AG04449 (cell line): ENCODE measurements around the gene CAPN5.

Experiments used
- CTCF ChIA-PET: fragments of 350-600 bp; formaldehyde crosslinking; extraction: SDS; loops from one replicate; lab custom pipeline; 2021; ENCODE audit warnings: antibody characterized with exemption; lab: Yijun Ruan, JAX
- POLR2A ChIA-PET: fragments of 400-600, 350-600 bp; formaldehyde crosslinking; extraction: SDS; loops from one replicate; lab custom pipeline; 2020; ENCODE audit warnings: antibody characterized with exemption, inconsistent platforms; lab: Yijun Ruan, JAX
- DNase-seq: peaks from one replicate; pipeline ENCODE4 v3.0.0-alpha.2; 2010; ENCODE audit warnings: low read depth, low spot score
- H3K4me3 ChIP-seq: 2 replicates; pipeline ENCODE4 v1.5.1; 2011; ENCODE audit warnings: low read depth, mild to moderate bottlenecking, control low read depth, low read length
- TF ChIP-seq, protein P1 (sequence below): IDR thresholded peaks from one replicate; pipeline ENCODE4 v1.5.1; 2011; ENCODE audit warnings: mild to moderate bottlenecking, moderate library complexity, low read length, control low read depth, inconsistent platforms; ENCODE audit not compliant: insufficient read depth; ENCODE audit errors: missing control alignments

Gene CAPN5

GRCh38 chr11:77084581-77085191 lies 17.9 kb downstream of the CAPN5 start:
- DNase-seq, result no peak
- H3K4me3 ChIP-seq, result no peak overlapping the region
- TF ChIP-seq, protein P1, sequence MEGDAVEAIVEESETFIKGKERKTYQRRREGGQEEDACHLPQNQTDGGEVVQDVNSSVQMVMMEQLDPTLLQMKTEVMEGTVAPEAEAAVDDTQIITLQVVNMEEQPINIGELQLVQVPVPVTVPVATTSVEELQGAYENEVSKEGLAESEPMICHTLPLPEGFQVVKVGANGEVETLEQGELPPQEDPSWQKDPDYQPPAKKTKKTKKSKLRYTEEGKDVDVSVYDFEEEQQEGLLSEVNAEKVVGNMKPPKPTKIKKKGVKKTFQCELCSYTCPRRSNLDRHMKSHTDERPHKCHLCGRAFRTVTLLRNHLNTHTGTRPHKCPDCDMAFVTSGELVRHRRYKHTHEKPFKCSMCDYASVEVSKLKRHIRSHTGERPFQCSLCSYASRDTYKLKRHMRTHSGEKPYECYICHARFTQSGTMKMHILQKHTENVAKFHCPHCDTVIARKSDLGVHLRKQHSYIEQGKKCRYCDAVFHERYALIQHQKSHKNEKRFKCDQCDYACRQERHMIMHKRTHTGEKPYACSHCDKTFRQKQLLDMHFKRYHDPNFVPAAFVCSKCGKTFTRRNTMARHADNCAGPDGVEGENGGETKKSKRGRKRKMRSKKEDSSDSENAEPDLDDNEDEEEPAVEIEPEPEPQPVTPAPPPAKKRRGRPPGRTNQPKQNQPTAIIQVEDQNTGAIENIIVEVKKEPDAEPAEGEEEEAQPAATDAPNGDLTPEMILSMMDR, result no peak
- CTCF ChIA-PET, result interaction anchor here (0.5 to 1.6 kb wide), 2 partner anchors 20 to 38 kb away, joined by 3 to 4 read pairs; no protein-coding TSS in a partner anchor
- POLR2A ChIA-PET, result no interaction called here

- TF ChIP-seq, protein P1, result no peak
- ChIA-PET POLR2A (no interaction called here), CTCF (interaction anchor here (1.6 to 11.9 kb wide), 3 partner anchors 19 to 34 kb away, joined by 4 to 320 read pairs (median 273); partner anchors contain the start of gene OMP)
- DNase-seq, result no peak
- H3K4me3 ChIP-seq, result no peak overlapping the region
Observed at GRCh38 chr11:77085652-77086051, 18.9 kb downstream of the CAPN5 start.

DNA sequence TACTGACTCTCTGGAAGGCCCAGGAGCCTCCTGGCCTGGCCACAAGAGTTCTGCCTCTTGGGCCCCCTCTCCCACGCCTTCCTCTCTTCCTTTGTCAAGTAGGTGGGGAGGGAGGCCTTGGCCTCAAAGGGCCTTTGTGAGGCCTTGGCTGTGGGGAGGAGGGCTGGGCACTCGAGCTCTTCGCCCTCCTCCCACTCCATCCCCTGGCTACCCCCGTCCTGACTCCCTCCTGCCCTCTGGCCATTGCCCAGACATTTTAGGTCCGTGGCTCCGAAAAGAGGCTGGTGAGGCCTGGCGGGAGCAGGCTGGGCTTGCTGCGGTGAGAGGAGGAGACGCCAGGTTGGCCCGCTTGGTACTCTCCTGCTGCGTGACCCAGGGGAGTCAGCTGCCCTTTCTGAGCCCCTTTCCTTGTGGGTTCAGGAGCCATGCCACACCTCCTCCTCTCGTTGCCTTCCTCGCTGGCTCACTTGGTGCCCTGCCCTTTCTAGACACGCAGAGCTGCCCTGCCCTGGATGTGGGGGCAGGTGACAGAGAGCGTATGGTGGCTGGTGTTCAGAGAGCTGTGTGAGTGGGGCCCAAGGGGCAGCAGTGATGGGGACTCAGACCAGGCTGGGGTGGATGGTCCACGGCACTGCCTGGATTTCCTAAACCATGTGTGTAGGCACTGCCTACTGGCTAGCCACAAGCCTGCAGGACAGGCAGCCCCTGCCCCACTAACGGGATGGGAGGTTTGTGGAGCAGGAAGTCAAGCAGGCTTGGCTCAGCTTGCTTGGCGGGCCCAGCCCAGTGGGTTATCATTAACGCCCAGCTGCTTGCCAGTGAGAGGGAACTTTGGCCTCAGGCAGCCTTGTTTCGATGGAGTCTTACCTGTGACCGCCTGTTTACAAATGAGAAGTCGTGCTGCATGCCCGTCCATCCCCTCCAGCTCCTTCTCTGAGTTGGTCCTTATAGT lies 20.0 kb downstream of the CAPN5 start:
- CTCF ChIA-PET, result interaction anchor here (0.7 to 11.9 kb wide), 5 partner anchors 21 to 96 kb away, joined by 3 to 320 read pairs (median 3); partner anchors contain the start of gene OMP
- TF ChIP-seq, protein P1, result no peak
- H3K4me3 ChIP-seq, result no peak overlapping the region
- no peak for DNase-seq
- POLR2A ChIA-PET, result no interaction called here

DNA sequence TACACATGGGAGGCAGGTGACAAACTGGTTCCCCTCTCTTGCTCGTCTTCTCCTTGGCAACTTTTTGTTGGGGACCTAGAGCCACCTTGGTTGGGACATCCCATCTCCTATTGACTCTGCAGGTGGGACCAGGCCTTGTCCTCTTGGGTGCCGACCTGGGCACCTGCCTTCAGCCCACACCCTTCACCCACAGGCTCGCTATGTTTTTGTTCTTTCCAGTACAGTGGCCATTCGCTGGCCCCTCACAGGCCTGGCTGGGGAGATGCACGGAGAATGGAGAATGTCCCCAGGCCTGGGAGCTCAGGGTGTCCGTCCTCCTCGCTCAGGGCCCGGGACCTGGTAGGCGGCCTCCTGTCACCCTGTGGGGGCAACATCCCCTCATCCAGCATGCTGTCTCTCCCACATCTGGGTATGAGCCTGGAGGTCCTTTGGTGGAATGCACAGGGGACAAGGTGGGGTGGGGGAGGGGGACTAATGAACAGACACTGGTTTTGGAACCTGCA lies 21.0 kb downstream of the CAPN5 start:
- POLR2A ChIA-PET, result no interaction called here
- CTCF ChIA-PET, result interaction anchor here (11.6 to 11.9 kb wide), 2 partner anchors 20 to 36 kb away, joined by 273 to 320 read pairs; partner anchors contain the start of gene OMP
- H3K4me3 ChIP-seq, result no peak overlapping the region
- TF ChIP-seq, protein P1, result no peak
- no peak for DNase-seq

DNA sequence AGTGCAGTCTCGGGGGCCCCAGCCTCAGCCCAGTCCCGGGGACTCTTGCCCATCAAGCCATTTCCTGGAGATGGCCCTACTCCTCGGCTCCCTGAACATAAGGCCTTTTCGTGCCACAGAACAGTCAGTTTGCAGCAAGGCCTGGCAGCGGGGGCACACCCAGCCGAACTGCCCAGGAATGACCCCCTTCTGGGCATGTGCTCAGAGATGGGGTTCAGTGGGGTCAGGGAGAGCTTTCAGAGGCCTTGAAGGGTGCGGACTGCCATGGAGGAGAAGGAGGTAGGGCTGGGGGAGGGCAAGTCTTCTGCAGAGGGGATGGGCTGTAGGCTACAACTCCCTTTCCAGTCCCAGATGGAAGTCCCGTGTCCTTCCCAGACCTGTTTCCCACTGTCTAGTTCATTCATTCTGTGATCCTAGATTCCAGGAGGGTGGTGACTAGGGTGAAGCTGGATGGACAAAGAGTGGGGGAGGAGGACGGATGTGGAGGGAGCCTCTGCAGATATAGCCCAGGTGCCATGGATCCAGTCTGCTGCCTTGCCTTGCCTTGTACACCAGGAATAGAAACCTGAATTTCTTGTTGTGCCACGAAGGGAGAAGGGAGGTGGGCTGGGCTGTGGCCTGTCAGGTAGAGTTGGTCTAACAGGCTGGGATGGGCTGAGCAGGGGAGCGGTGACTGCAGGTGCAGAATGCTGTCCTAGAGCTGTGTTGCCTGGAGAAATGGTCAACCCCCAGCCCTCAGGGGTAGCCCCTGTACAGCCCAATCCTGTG lies 21.6 kb downstream of the CAPN5 start:
- TF ChIP-seq, protein P1, result no peak
- CTCF ChIA-PET, result interaction anchor here (0.7 to 11.9 kb wide), 8 partner anchors 8 to 48 kb away, joined by 3 to 320 read pairs (median 74); partner anchors contain the start of genes CAPN5 and OMP
- POLR2A ChIA-PET, result no interaction called here
- DNase-seq, result no peak
- H3K4me3 ChIP-seq, result no peak overlapping the region
